Uterus (tissue), 2 donors: Measurements from ENCODE around the gene NLRP13.
"Not testable (repeated sequence)": the region's sequence is repeated elsewhere in the genome, so short reads cannot be mapped to it uniquely, and the experiment has no call there.

Source experiments
- CTCF ChIP-seq, 4 experiments: fragments of 200-600 bp in 2 of 4; fragments of 450-650 bp in 2 of 4; sonication (generic) in 2 of 4; IDR thresholded peaks; one replicate each; pipeline ENCODE4 v1.5.1; 2016 to 2019; ENCODE audit warnings: antibody characterized with exemption in 4 of 4, mild to moderate bottlenecking in 2 of 4, moderate library complexity in 1 of 4
- POLR2A ChIP-seq, 2 donors: fragments of 450-650 bp; IDR thresholded peaks; one replicate each; pipeline ENCODE4 v1.6.1; 2016; ENCODE audit warnings: antibody characterized with exemption in 2 of 2, mild to moderate bottlenecking in 1 of 2, moderate library complexity in 1 of 2

GRCh38 chr19:55929258-55929657 is 2.9 kb downstream of the NLRP13 start:
- TF ChIP-seq CTCF, POLR2A (IDR thresholded peaks at IDR 0.05): not testable (repeated sequence)
